Fibroblast of skin of scalp (primary cell): ENCODE results near the gene CRTAC1.

Source experiments
- DNase-seq: peaks from one replicate; pipeline ENCODE4 v3.0.0-alpha.2; 2013

Gene CRTAC1

GRCh38 chr10:97922022-97922758 is 108.2 kb downstream of the CRTAC1 start:
- DNase-seq = no peak

- no peak for DNase-seq
Observed at GRCh38 chr10:97921581-97922021, 108.8 kb downstream of the CRTAC1 start.

GRCh38 chr10:97920865-97921264 is 109.6 kb downstream of the CRTAC1 start:
- DNase-seq = no peak

DNA sequence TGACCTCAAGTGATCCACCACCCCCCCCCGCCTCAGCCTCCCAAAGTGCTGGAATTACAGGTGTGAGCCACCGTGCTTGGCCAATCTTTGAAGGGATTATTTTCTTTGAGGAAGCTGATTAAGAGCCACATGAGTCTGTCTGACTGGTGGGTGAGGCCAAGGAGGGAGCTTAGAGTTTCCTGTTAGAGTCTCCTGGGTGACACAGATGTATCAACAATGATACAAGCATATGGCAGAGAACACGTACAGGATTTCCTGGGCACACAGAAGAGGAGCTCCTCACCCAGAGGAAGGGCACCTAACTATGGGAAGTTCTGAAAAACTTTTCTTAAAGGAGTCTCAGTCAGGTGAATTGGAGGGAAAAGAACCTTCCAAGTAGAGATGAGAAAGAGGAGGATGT is 111.4 kb downstream of the CRTAC1 start:
- DNase-seq = no peak

- DNase-seq = no peak
Observed at GRCh38 chr10:97916586-97916985, 113.8 kb downstream of the CRTAC1 start.

GRCh38 chr10:97915346-97916131 is 114.9 kb downstream of the CRTAC1 start:
- no peak for DNase-seq

DNA sequence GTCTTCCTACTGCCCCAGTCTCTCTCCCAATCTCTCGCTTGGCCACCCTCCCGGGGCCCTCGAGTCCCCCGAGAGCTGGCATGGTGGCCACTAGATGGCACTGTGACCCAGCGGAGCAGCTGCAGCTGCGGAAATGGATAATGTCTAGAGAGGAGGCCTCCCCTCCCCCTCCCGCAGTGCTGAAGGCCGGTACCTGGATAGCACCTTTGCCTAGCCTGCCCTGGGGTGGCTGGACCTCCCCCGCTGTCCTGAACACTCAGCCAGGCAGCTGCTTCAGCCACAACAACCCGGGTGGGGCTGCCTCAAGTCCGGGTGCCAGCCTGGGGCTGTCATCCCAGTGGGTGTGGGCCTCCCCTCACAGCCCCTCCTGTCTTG is 115.6 kb downstream of the CRTAC1 start:
- peak; percentile 57 for DNase-seq

DNA sequence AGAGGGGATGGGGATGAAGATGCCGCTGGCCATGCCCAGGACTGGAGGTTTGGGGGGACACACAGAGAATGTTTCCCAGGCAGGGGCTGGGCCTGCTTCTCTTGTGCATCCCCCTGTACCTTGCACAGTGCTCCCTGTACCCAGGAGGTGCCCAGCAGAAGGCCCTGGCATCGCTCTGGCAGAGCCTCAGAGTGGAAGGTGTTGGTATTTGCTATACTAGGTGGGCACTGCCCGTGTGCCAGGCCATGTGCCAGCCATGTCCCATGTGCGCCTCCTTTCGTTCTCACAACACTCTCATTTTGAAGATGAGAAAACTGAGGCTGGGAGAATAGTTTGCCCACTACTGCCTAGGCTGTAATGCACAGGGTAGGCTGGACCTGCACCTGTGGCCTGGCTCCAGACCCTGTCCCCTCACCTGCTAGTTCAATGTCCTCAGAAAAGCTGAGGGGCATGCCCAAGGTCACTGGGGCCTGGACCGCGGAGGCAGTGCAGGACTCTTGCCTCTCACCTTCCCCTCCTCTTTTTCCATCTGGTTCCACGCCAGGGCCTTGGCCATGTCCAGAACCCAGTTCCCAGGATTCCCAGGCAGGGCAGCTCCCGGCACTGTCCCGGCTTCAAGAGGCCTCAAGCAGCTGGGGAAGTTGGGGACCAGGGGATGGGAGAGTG is 116.1 kb downstream of the CRTAC1 start:
- no peak for DNase-seq

- no peak for DNase-seq
Observed at GRCh38 chr10:97913614-97914013, 116.8 kb downstream of the CRTAC1 start.

GRCh38 chr10:97913193-97913592 is 117.2 kb downstream of the CRTAC1 start:
- DNase-seq = no peak

- DNase-seq = no peak
Observed at GRCh38 chr10:97911217-97911616, 119.2 kb downstream of the CRTAC1 start.

- DNase-seq = no peak
Observed at GRCh38 chr10:97910661-97911060, 119.8 kb downstream of the CRTAC1 start.

DNA sequence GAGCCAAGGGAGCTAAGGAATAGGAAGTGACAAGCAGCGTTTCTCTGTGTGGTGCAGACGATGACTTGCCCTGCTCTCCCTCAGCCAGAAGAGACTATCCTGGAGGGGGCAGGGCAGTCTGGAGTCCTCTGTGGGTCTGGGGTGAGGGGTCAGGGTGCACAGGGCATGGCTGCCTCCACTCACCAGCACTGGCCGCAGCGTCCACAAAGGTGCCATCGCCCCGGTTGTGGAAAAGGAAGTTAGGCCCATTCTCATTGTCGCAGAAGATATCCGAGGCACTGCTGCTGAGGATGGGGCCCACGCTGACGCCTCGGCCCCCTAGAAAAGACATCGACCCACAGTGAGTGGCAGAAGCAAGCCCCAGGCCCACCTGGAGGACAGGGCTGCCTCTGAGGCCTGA is 122.6 kb downstream of the CRTAC1 start:
- DNase-seq = no peak

DNA sequence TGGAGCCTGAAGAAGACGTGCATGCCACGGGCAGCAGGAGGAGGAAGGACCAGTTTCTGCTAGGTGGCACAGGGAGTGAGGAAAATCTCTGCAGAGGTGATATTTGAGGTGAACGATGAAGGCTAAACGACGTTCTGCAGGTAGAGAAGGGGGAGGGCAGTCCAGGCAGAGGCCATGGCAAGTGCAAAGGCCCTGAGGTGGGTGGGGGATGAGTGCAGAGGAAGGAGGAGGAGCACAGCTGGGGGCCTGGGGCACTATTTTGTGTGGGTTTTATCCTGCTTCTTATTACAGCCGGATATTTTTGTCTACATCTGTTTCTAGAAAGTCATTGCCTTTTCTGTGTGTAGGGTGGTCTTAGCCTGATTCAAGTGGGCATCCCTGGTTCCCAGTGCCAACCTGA is 123.2 kb downstream of the CRTAC1 start:
- DNase-seq = no peak

- DNase-seq = no peak
Observed at GRCh38 chr10:97905276-97905675, 125.1 kb downstream of the CRTAC1 start.

- no peak for DNase-seq
Observed at GRCh38 chr10:97904576-97904975, 125.8 kb downstream of the CRTAC1 start.

GRCh38 chr10:97904018-97904381 is 126.4 kb downstream of the CRTAC1 start:
- DNase-seq = no peak

DNA sequence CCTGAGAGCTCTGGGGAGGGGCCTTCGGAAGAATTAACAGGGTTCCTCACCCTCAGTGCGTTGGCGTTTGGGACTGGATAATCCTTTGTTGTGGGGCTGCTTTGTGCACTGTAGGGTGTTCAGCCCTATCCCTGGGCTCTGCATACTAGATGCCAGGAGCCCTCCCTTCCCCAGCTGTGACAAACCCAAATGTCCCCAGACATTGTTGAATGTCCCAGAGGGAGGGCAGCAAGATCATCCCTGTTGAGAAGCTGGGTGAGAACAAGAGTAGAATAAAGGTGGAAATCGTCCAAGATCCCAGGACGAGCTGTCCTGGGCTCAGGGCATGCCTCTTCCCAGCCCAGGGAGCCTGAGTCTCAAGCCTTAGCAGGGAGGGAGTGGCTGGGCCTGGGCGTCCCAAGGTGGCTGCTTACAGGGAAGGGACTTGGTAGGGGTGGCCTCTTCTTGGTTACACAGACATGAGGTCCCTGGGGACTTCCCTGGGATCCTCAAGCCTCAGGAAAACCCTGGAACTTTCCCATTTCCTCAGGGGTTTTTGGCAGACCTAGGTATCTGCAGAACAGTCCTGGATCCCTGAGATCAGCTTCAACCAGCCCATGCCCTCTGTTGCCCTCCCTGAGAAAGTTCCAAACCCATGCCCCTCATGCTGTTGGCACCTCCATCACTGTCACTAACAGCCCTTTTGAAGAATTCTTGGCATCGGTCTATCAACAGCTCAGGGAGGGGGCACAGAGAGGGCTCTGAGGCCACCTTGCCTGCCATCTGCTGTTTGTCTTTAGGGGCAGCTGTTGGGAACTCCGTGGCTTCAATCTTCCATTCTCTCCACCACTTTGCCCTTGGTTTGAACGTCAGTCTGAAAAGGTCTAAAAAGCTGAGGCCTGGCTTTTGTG is 127.0 kb downstream of the CRTAC1 start:
- DNase-seq = no peak

DNA sequence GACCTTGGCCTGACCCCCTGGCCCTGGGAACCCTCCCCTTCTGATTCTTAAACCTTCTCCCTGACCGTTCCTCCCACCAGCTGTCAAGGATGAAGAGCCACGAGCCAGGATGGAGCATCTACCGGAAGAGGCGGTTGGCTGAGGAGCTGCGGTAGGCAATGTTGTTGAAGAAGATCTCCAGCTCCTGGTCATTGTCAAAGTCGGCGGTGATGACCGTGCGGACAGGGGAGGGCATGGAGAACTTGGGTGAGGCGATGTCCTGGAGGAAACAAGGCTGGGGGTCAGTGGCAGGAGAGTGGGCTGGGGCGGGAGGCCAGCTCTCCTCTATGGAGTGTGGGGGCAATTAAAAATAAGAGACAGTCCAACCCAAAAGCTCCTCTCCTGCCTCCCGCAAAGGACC is 129.0 kb downstream of the CRTAC1 start:
- DNase-seq = no peak

DNA sequence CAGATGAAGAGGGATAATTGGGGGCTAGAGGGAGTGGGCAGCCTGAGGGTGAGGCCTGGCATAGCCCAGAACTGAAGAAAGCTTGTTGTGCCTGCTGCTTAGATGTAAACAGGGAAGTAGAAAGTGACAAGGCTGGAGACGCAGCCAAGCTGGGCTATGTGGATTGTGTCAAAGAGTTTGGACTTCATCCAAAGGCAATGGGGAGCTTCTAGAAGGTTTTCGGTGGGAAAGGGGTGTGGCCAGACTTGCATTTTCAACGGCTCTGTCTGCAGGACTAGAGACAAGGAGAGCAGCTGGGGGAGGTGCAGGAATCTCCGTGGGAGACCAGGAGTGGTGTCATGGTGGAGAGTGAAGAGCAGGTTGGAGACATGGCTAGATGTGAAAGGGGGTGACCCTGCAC is 132.0 kb downstream of the CRTAC1 start:
- no peak for DNase-seq

- DNase-seq = no peak
Observed at GRCh38 chr10:97896756-97897358, 133.6 kb downstream of the CRTAC1 start.

DNA sequence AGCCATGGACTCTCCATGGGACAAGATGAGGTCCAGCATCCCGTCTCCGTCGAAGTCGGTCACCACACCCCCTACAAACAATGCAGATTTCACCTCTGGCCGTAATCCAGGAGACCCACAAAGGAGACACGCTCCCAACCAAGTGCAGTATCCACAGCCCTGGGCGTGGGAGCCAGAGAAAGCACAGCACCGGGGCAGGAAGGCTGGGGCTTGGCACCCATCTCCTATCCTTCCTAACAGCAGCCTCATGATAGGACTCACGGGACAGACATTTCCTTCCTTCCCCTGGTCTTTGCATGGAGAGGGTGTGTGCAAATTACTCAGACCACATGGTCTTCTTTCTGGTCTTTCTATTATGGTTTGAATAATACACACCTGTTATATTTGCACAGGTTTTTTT is 134.5 kb downstream of the CRTAC1 start:
- no peak for DNase-seq
